Ascending aorta (tissue), 2 donors: ENCODE results near the gene POLE4. TPM values are rescaled to one million over a fixed set of nuclear protein-coding genes. Genes with fewer than 3 reads are reported as not detected.

Source experiments
- DNase-seq, 2 donors: peaks; one replicate each; pipeline ENCODE4 v3.0.0-alpha.2; 2019; ENCODE audit warnings: low spot score in 2 of 2
- H3K27ac ChIP-seq, 2 donors: fragments of 200-600 bp; sonication (generic); one replicate each; pipeline ENCODE4 v1.5.1; 2016 to 2017; ENCODE audit warnings: mild to moderate bottlenecking in 1 of 2
- H3K27me3 ChIP-seq: fragments of 200-600 bp; sonication (generic); one replicate; pipeline ENCODE4 v1.5.1; 2017
- H3K36me3 ChIP-seq, 2 donors: fragments of 200-600 bp; sonication (generic); one replicate each; pipeline ENCODE4 v1.5.1; 2016
- H3K4me1 ChIP-seq, 2 donors: fragments of 200-600 bp; sonication (generic); one replicate each; pipeline ENCODE4 v1.5.1; 2016 to 2017; ENCODE audit warnings: mild to moderate bottlenecking in 1 of 2
- H3K4me3 ChIP-seq, 2 donors: fragments of 200-600 bp; sonication (generic); one replicate each; pipeline ENCODE4 v1.5.1; 2016 to 2017; ENCODE audit warnings: mild to moderate bottlenecking in 1 of 2
- H3K9me3 ChIP-seq, 2 donors: fragments of 200-600 bp; sonication (generic); one replicate each; pipeline ENCODE4 v1.5.1; 2016
- CTCF ChIP-seq, 3 experiments: fragments of 200-600 bp in 2 of 3; fragments of 450-650 bp in 1 of 3; sonication (generic) in 2 of 3; IDR thresholded peaks; one replicate each; pipeline ENCODE4 v1.5.1; 2016 to 2019; ENCODE audit warnings: antibody characterized with exemption in 3 of 3, mild to moderate bottlenecking in 1 of 3, moderate library complexity in 1 of 3
- intact Hi-C: fragments of 100-400 bp; cut with DNase I; formaldehyde crosslinking; loops from one replicate; pipeline ENCODE4 v1.15.1; 2023
- total RNA-seq: library from RNA; depleted of rRNA; stranded (reverse); fragments of >200 nt; gene quantifications from one replicate; pipeline ENCODE4 v1.1.0, GENCODE V29; 2016

POLE4 gene
- total RNA-seq, 1 donor from 2014 or later = 57.5 TPM

- Histone ChIP-seq H3K36me3 (no peaks in the 10 kb centered on the region), H3K27ac (no peak overlapping the region), H3K4me1 (no peaks in the 10 kb centered on the region), H3K4me3 (no peak overlapping the region), H3K9me3 (no peaks in the 10 kb centered on the region), H3K27me3 (no peaks in the 10 kb centered on the region)
- DNase-seq = no peak
- intact Hi-C loops = no loop called here
- TF ChIP-seq CTCF (IDR thresholded peaks at IDR 0.05) = no peak
Measured at GRCh38 chr2:74942263-74942662, 16.2 kb upstream of the POLE4 start.

GRCh38 chr2:74944987-74945787, 13.3 kb upstream of the POLE4 start:
- no peaks in the 10 kb centered on the region for H3K36me3 ChIP-seq
- intact Hi-C loops = no loop called here
- H3K4me1 ChIP-seq = no peaks in the 10 kb centered on the region
- TF ChIP-seq CTCF (IDR thresholded peaks at IDR 0.05) = no peak
- H3K27ac ChIP-seq = no peak overlapping the region
- H3K27me3 ChIP-seq = no peaks in the 10 kb centered on the region
- no peak overlapping the region for H3K4me3 ChIP-seq
- no peak for DNase-seq
- H3K9me3 ChIP-seq = peaks cover 0 to 6% of the 10 kb centered on the region in 2 donors

GRCh38 chr2:74945788-74946331, 12.6 kb upstream of the POLE4 start:
- intact Hi-C loops = no loop called here
- H3K4me3 ChIP-seq = no peak overlapping the region
- peaks cover 0 to 6% of the 10 kb centered on the region in 2 donors for H3K9me3 ChIP-seq
- no peaks in the 10 kb centered on the region for H3K27me3 ChIP-seq
- H3K27ac ChIP-seq = no peak overlapping the region
- H3K4me1 ChIP-seq = no peaks in the 10 kb centered on the region
- no peak for DNase-seq
- H3K36me3 ChIP-seq = no peaks in the 10 kb centered on the region
- no peak for TF ChIP-seq CTCF (IDR thresholded peaks at IDR 0.05)

- no peak for TF ChIP-seq CTCF (IDR thresholded peaks at IDR 0.05)
- no peaks in the 10 kb centered on the region for H3K4me1 ChIP-seq
- no peaks in the 10 kb centered on the region for H3K27me3 ChIP-seq
- intact Hi-C loops = no loop called here
- peaks cover 0 to 20% of the 10 kb centered on the region in 2 donors for H3K9me3 ChIP-seq
- H3K36me3 ChIP-seq = peaks cover 0 to 2% of the 10 kb centered on the region in 2 donors
- H3K27ac ChIP-seq = no peak overlapping the region
- no peak for DNase-seq
- H3K4me3 ChIP-seq = no peak overlapping the region
Measured at GRCh38 chr2:74947703-74948102, 10.7 kb upstream of the POLE4 start.

GRCh38 chr2:74948779-74949178, 9.7 kb upstream of the POLE4 start:
- Histone ChIP-seq H3K4me1 (no peaks in the 10 kb centered on the region), H3K4me3 (no peak overlapping the region), H3K36me3 (peaks cover 0 to 4% of the 10 kb centered on the region in 2 donors), H3K27ac (no peak overlapping the region), H3K27me3 (no peaks in the 10 kb centered on the region), H3K9me3 (peaks cover 0 to 28% of the 10 kb centered on the region in 2 donors)
- TF ChIP-seq CTCF (IDR thresholded peaks at IDR 0.05) = no peak
- intact Hi-C loops = no loop called here
- no peak for DNase-seq
